ACHN (cell line): ENCODE measurements around the gene TNPO3.
A peak's percentile ranks its signal among the peaks of the same experiment; 100 is the strongest.

Experiments
- DNase-seq: peaks from one replicate; pipeline ENCODE4 v3.0.0-alpha.2; 2015
- in situ Hi-C: cut with HindIII; loops from 2 replicates; pipeline ENCODE4 v1.10.0; 2017; ENCODE audit warnings: low sequenced_read_pairs, low pct_ligation_motif_present, low pct_unique_long_range_greater_than_20kb

The TNPO3 gene

DNA sequence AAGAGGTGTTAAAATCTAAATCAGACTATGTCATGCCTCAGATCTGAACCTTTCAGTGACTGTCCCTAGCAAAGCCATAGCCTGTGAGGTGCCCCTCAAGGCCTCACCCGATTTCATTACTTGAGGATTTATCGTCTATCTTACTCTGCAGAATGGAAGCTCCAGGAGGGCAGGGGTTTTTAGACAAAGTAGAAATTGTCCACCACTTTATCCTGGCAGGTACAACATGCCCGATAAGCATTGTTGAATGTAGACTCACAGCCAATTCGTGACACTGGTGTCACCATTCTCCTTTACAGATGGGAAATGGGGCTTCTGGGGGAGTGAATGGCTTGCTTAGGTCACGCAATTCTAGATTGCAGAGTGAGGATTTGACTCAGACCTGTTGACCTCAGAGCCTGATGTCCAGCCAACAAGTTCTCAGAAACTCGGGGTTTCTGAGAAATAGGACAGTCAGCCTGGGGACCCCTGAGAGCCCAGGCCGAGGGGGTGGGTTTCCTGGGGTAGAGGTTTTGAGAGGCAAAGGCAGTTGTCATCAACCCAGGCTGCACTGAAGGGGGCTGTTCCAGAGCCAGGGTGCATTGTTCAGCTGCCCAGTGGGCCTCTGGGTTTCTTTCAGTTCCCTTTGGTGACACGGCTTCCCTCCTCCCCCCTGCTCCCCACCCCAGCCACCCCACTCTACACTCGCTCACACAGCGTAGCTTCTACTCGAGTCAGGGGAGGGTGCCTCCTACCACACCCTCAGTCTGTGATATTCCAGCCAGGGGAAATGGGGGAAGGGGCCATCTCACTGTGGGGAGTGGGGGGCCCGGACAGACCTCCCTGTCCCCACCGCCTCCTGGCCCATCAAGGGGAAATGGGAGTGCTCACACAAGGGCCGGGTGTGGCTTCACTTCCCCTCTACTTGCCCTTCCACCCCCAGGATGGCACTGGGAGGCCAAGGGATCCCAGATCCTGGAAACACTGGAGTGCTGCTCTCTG, 120.3 kb downstream of the TNPO3 start:
- DNase-seq, result no peak
- in situ Hi-C loops, result no loop called here

DNA sequence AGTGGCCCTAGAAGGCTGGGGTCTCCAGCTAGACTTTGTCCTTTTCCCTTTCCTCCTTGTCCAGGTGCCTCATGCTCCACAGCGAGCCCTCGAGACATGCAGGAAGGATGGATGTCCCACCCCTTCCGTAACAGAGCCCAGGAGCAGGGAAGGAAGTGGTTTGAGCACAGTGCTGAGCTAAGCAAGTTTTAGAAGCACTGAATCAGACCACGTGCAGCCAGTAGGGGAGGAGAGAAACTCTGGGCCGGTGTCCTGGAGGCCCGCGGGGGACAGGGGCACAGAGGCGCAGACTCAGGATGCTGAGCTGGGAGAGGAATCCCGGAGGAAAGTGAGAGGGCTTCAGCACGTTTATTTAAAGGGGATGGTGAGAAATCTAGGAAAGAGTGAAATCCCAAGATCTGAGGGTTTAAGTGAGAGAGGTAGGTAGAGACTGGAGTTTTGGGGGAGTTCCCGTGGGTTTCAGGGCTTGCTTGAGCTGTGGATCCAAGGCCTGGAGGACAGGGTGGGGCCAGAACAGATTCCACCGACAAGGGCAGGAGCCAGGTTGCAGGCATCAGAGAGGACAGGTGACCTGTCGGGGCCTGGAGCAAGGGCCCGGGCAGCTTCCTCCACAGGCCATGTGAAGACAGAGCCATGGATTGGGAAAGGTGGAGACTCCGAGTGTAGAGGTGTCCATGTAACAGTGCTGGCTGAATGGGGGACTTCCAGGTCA, 121.6 kb downstream of the TNPO3 start:
- DNase-seq, result no peak
- in situ Hi-C loops, result no loop called here

DNA sequence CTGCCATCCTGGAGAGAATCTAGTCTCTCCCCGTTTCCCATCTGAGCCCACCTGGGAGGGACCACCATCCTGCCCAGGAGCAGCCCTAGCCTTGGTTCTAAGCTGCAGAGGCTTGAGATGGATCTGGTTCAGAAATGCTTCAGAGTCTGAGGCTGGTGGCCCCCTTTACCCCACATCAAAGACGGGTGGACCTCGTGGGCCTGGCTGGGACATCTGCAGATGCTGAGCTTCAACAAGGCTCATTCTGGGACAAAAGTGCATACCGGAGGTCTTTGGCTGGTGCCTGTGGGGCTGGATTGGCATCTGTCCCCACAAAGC, 122.1 kb downstream of the TNPO3 start:
- in situ Hi-C loops, result no loop called here
- no peak for DNase-seq

DNA sequence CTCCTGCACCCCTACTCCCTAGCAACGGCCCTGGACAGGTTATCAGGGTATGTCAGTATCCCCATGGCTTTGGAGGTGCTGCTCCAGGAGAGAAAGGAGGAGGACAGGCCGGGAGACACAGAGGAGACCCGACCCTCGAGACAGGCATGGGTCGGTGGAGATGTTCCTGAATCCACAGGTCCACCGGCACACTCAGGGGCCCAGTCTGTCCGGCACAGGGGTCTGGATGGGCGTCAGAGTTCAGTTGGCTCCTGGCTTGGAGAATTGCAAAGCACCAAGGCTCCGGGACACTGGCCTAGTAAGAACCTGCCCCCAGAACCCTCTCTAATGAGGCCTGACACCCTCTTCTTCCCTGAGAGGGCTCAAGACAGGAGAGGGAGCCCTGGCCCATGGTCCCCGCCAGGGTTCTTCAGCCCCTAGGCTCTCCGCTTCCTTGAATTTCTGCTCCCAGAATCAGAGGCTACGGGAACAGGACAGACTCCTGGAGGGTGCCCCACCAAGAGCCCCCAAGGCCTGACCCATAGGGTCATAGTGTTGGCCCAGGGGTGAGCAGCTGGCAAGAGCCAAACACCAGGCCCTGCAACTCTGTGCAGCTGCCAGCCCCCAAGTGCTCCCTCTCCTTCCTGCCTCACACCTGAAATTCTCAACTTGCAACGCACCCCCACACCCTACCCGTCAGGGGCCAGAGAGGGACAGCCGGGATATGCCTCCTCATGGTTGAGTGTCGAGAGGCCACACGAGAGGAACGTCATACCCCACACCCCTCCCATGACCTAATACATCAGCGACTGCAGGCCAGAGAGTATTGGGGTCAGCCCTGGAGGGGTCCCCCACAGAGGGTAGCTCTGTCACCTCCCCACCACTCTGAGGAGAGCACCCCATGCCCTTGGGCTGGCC, 122.7 kb downstream of the TNPO3 start:
- in situ Hi-C loops, result no loop called here
- no peak for DNase-seq

DNA sequence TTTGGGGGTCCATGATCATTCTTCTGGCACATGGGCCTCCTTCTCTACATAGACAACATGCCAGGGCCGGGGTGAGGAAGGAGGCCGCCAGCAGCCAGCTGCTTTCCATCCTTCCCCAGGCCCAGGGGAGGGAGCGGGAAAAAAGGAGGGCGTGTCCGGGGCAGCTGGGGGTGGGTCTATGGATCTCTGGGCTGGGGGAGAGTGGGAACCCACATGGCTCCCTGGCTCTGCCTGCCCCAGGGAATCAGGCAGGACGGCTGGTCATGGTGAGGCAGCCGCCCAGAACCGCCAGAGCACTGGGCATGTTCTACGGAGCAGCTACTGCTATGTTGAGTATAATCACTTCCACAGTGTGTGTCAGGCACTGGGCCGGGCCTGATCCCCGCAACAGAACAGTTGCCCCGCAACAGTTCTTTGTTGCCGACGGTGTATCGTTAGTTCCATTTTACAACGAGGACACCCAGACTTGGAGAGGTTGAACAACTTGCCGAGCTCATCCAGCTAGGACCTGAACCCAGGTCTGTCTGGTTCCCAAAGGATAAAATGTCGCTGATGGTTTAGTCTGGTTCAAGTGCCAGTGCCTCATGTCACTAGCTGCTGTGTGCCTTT, 123.6 kb downstream of the TNPO3 start:
- in situ Hi-C loops, result no loop called here

DNA sequence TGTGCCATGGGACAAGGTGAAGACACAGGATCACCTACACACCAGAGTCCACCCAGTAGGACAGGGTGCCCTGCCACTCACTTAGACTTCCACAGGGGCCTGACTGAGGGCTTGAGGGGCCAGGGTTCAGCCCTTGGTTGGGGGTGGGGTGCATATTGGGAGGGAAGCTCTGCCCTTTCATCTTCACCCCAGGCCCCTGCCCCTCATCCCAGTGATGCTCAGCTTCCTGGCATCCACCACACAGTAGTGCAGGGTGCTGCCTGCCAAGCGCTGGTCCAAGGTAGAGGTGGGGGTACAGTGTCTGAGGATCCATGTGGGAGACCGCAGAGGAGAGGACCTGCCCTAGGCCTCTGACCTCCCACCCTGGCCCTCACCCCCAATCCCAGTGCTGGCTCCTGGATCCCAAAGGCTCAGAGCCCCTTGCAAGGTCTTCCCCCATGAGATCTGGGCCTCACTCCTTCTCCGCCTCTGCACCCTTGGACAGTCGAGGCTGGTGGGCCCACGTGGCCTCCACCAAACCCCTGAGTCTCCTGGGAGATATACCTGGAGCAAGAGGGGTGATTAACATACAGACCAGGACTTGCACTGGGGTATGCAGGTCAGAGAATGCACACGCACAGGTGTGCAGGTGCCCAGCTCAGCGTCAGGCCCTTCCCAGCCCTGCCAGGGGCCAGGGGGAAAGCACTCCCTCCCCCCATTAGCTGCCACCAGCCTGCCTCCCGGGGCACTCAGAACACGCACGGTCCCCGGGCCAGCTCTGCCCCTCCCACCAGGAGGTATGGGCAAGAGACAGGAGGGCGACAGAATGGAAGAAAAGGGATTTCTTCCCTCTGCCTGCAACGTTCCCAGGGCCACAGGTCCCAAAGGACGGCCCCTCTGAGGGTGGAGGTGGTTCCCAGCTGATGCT, 125.8 kb downstream of the TNPO3 start:
- DNase-seq, result no peak
- in situ Hi-C loops, result no loop called here

More for the DNA sequence above, 123.6 kb downstream of the TNPO3 start:
- no peak for DNase-seq

DNA sequence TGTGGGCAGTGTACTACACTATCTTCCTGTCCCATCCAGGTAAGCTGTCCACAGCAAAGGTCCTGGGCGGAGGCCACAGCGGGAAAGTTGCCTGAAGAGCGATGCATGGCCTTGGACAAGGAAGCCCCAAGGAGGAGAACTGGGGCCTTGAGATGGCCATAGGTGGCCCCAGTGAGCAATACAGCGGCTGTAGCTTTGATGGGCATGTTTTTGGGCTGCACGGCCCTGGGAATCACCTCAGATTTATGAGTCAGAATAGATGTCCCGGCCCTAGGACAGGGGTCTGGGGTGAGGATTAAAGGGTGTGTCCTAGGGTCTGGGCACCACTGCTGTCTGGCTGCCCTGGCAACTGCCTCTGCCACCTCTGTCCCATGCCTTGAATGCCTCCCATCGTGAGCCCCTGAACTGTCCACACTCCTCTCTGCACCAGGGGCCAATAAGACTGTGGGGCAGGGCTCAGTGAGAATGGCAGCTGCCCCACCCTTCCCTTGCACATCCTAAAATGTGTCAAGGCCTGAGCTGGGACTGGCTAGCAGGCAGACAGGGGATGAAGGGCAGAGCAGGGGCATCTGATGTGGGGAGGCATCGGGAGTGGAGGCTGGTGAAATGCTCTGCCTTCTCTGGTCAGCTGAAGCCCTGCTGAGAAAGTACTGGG, 126.6 kb downstream of the TNPO3 start:
- DNase-seq, result no peak
- in situ Hi-C loops, result no loop called here

DNA sequence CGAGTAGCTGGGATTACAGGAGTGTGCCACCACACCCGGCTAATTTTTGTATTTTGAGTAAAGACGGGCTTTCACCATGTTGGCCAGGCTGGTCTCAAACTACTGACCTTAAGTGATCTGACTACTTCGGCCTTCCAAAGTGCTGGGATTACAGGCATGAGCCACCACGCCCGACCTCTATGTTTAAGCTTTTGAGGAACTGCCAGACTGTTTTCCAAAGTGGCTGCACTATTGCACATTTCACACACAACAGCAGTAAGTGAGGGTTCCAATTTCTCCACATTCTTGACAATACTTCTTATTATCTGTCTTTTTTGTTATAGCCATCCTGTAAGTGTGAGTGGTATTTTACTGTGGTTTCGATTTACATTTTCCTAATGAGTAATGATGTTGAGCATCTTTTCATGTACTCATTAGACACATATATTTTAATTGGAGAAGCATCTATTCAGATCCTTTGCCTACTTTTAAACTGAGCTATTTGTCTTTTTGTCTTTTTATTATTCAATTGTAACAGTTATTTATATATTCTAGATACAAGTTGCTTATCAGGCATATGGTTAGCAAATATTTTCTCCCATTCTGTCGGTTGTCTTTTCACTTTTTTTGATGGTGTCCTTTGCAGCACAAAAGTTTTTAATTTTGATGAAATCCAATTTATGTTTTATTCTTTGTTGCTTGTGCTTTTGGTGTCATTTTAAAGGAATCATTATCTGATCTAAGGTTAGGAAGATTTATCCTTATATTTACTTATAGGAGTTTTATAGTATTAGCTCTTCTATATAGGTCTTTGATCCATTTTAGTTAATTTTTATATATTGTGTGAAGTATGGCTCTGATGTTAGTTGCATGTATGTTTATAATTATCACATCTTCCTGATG, 130.0 kb downstream of the TNPO3 start:
- in situ Hi-C loops, result no loop called here
- DNase-seq, result no peak

DNA sequence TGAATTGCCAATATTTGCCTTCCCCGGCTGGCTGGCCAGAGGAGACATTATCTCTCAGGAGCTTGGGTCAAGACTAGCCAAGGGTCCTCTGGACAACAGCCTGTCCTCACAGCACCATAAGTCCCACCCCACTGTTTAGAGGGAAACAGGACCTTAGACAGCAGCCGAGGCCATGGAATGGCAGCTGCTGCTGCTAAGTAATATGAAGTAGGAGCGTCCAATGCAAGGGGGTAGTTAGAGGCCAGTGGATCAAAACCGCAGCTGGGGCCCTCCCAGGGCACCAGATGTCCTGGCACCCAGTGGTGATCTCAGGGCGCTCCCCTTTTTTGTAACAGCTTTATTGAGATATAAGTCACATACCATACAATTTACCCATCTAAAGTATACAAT, 131.5 kb downstream of the TNPO3 start:
- in situ Hi-C loops, result no loop called here
- DNase-seq, result no peak

DNA sequence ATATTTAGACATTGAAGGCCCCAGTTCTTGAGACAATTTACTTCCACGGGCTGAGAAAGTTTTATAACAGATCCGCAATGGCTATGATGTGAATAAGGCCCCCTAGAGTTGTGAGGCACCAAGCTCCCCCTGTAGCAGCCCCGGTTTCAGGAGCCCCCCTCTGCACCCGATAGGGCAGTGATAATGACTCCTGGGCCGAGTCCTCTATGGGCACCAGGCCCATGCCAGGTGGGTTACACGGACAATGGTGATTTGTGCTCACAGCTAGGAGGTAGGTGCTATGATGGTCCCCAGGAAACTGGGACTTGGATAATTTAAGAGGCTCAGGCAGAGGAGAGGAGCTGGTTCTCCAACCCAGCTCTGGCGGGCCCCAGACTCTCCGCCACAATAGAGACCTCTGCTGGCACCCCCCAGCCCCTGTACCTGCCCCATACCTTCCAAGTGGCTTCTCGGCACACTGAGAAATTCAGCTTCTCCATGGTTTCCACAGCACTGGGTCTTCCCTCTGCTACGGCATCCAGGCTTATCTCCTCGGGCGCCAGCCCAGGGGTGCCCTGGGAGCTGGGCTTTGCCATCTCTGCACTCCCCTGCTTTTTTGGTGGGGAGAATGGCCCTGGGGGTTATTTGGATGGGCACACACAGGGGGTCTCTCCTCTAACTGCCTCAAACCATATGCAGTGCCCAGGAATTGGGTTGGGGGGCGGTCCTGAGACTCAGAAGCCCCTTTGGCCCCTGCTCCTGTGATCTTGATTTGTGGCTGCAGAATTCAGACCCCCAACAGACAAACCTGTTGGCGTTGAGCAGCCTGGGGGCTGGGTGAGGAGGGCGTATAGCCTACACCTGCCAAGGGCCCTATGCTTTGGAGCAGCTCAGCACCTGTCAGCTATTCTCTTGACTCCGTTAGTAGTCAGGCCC, 132.2 kb downstream of the TNPO3 start:
- in situ Hi-C loops, result no loop called here
- DNase-seq, result no peak

DNA sequence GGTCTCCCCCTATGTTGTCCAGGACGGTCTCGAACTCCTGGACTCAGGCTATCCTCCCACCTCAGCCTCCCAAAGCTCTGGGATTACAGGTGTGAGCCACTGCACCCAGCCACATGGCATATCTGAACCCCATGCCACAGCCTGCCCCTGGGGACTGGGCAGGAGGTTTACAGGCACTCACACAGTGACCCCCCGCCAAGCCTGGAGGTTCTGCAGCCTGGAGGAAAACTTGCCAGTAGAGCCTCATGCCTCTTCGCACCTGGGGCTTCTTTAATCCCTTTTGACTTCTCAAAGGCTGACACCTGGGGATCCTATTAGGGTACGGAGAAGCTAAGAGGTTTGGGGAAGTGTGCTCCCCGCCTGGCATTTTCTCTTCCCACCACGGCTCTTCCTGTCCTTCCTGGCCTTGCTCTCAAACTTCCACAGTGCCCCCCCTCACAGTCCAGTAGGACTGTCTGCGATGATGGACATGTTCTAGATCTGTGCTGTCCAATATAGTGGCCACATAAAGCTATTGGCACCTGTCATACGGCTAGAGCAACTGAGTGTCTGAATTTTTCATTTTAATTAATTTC, 133.0 kb downstream of the TNPO3 start:
- in situ Hi-C loops, result no loop called here
- DNase-seq, result no peak

DNA sequence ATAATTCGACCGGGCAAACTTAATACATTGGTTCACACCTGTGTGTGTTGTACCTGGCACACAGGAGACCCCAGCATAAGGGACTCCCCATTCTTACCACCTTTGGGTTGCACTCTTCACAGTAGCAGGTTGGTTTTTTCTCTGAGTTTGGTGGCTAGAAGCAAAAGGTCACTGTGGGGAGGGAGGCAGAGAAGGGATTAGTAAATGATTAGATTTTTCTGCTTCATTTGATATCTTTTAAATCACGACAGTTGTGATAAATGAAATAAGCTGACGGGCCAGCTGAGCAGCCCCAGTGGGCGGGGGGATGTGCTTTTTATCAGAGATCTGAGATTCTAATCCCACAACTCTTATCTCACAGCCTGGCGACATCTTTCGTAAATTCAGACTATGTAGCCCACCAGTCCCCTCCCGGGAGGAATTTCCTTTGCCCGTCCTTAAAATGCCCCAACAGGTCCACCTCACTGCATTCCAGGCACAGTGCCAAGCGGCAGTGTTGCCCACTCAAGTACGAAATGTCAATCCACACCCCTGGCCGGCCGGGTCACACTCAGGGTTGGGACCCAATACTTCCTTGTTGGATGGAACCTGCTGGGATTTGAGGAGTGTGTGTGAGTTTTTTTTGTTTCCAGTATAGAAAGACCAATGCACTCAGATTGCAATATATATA, 133.9 kb downstream of the TNPO3 start:
- in situ Hi-C loops, result no loop called here
- peak; percentile 80 for DNase-seq

DNA sequence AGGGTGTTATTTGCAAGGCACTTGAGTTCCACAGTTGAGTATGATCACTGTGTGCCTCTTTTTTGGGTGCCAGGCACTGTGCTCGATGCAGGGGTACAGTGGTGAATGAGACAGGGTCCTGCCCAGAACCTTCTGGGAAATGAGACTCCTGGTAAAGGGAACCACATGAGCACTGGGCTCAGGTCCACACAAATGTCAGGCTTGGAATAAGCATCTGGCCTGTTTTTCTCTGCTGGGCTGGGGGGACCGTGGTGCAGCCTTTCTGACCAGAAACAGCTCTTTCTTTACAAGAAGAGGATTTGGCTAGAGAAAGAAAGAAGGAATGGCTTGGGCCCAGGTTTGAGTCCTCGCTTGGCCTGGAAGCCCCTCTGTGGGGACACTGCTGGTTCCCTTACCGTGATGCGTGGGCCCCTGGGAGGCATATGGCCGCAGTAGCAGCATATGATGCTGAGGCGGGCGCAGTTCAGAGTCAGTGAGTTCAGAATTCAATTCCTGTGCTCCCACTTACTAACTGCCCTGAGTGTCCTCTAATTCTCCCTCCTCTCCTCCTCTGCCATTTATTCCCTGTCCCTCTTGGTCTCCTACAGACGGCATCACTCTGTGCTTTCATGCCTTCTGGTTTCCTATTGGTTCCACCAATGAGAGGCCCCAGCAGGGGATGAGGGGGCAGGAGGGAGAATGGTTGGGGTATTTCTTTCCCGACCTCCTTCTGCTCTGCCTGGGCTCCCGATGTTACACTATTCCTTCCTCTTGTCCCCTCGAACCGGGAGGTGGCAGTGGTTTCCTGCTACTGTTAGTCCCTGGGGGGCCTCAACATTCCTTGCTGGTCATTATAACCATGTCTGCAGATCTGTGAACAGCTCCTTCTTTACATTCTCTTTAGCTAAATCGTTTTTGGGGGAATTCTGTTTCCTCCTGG, 134.8 kb downstream of the TNPO3 start:
- in situ Hi-C loops, result no loop called here
- DNase-seq, result peak; percentile 69

DNA sequence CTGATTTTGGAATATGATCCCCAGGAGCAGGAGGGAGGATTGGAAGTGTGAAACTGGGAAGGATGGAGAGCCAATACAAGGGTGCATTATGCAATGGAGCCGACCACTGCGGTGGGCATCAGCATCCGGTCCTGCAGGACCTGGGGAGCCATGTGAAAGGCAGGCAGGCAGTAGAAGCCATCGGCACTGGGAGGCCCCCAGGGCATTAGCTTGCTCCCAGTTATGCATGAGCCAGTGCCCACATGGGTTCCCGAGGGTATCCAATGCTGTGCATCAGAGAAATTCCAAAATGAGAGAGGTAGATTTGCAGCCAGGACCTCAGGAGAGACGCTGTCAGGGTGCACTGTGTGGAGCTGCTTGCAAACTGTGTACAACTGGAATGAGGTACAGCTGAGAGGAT, 135.7 kb downstream of the TNPO3 start:
- in situ Hi-C loops, result no loop called here
- DNase-seq, result no peak
